ENCODE results near the gene BTNL3.

- TF ChIP-seq CTCF (conservative IDR thresholded peaks at IDR 0.05) (no peak), EZH2 (IDR thresholded peaks at IDR 0.05; ENCODE audit: low read depth) (no peak)
Measured at GRCh38 chr5:180960209-180960608, 28.4 kb upstream of the BTNL3 start.
